ENCODE results near the gene RIC3. TPM values are rescaled to one million over a fixed set of nuclear protein-coding genes. Genes with fewer than 3 reads are reported as not detected.

The RIC3 gene
- total and polyA plus RNA-seq, 2 donors (not counting 3 experiments of a cell fraction or from before 2014, with no cell fraction given), result not detected

- Histone ChIP-seq H4K20me1 (replicated peaks; ENCODE audit: control insufficient read depth, extremely low read depth, insufficient read depth, low read length) (no peaks in the 10 kb centered on the region), H3K9ac (replicated peaks; ENCODE audit: extremely low read depth, insufficient read depth, low read length) (no peak overlapping the region)
- intact Hi-C loops (cut with micrococcal nuclease), result no loop called here
Measured at GRCh38 chr11:8087756-8088155, 81.1 kb downstream of the RIC3 start.

GRCh38 chr11:8087185-8087584 is 81.6 kb downstream of the RIC3 start:
- POLR2A ChIA-PET, result no interaction called here
- Histone ChIP-seq H3K36me3 (ENCODE audit: control insufficient read depth in 2 of 2, extremely low read depth in 1 of 2, insufficient read depth in 2 of 2, low read length in 2 of 2) (no peaks in the 10 kb centered on the region), H3K9me1 (replicated peaks; ENCODE audit: control insufficient read depth, extremely low read depth, insufficient read depth, low read length) (no peaks in the 10 kb centered on the region), H3K4me1 (ENCODE audit: control insufficient read depth, extremely low read depth, insufficient read depth, low read length) (no peaks in the 10 kb centered on the region), H3K27me3 (ENCODE audit: control insufficient read depth in 2 of 2, insufficient read depth in 2 of 2, low read length in 2 of 2) (no peaks in the 10 kb centered on the region), H3K4me2 (ENCODE audit: insufficient read depth, low read length) (no peak overlapping the region), H3K79me2 (ENCODE audit: control insufficient read depth, insufficient read depth, low read length) (no peaks in the 10 kb centered on the region), H3K9ac (replicated peaks; ENCODE audit: extremely low read depth, insufficient read depth, low read length) (no peak overlapping the region), H3K9me3 (replicated peaks; ENCODE audit: control insufficient read depth, insufficient read depth, low read length) (no peaks in the 10 kb centered on the region), H2AFZ (ENCODE audit: low read depth, low read length) (no peak overlapping the region), H3K27ac (ENCODE audit: insufficient read depth, low read depth, low read length) (no peak overlapping the region), H4K20me1 (replicated peaks; ENCODE audit: control insufficient read depth, extremely low read depth, insufficient read depth, low read length) (no peaks in the 10 kb centered on the region), H3K4me3 (replicated peaks in 1 of 3; ENCODE audit: insufficient read depth in 1 of 3, low read depth in 1 of 3, low read length in 3 of 3) (no peak overlapping the region)
- DNase-seq (ENCODE audit: low read depth, low spot score) (no peak), FAIRE-seq (no peak)
- dilution Hi-C loops (cut with MboI; ENCODE audit: extremely low pct_ligation_motif_present, low sequenced_read_pairs), result no loop called here
- intact Hi-C loops (cut with micrococcal nuclease), result no loop called here
- TF ChIP-seq CTCF (IDR thresholded peaks at IDR 0.05; ENCODE audit: extremely low read depth in 1 of 2, insufficient read depth in 1 of 2, low read depth in 1 of 2, low read length in 2 of 2) (peak in 1 of 2 donors; percentile 13), MAX (IDR thresholded peaks at IDR 0.05; ENCODE audit: insufficient read depth, insufficient read length) (no peak)
- CTCF ChIA-PET, result interaction anchor here (1.1 to 20.3 kb wide), 5 partner anchors 12 to 100 kb away, joined by 5 to 822 read pairs (median 84); partner anchors contain the start of gene EIF3F
- BruUV-seq (replicated peaks), result no TSS peak

More at GRCh38 chr11:8087756-8088155, 81.1 kb downstream of the RIC3 start:
- no peaks in the 10 kb centered on the region for H3K9me3 ChIP-seq (replicated peaks; ENCODE audit: control insufficient read depth, insufficient read depth, low read length)
- H3K36me3 ChIP-seq (ENCODE audit: control insufficient read depth in 2 of 2, extremely low read depth in 1 of 2, insufficient read depth in 2 of 2, low read length in 2 of 2), result no peaks in the 10 kb centered on the region
- H3K79me2 ChIP-seq (ENCODE audit: control insufficient read depth, insufficient read depth, low read length), result no peaks in the 10 kb centered on the region
- DNase-seq (ENCODE audit: low read depth, low spot score), result no peak
- no peaks in the 10 kb centered on the region for H3K27me3 ChIP-seq (ENCODE audit: control insufficient read depth in 2 of 2, insufficient read depth in 2 of 2, low read length in 2 of 2)
- FAIRE-seq, result no peak
- H3K4me3 ChIP-seq (replicated peaks in 1 of 3; ENCODE audit: insufficient read depth in 1 of 3, low read depth in 1 of 3, low read length in 3 of 3), result no peak overlapping the region
- H3K4me2 ChIP-seq (ENCODE audit: insufficient read depth, low read length), result no peak overlapping the region
- no peak overlapping the region for H2AFZ ChIP-seq (ENCODE audit: low read depth, low read length)
- no peaks in the 10 kb centered on the region for H3K4me1 ChIP-seq (ENCODE audit: control insufficient read depth, extremely low read depth, insufficient read depth, low read length)
- H3K27ac ChIP-seq (ENCODE audit: insufficient read depth, low read depth, low read length), result no peak overlapping the region
- no peak for TF ChIP-seq EZH2 (IDR thresholded peaks at IDR 0.05; ENCODE audit: borderline replicate concordance, low read depth, low read length, severe bottlenecking)
- POLR2A ChIA-PET, result no interaction called here
- no TSS peak for BruUV-seq (replicated peaks)
- CTCF ChIA-PET, result interaction anchor here (1.1 to 20.3 kb wide), 4 partner anchors 11 to 101 kb away, joined by 5 to 822 read pairs (median 306); partner anchors contain the start of gene EIF3F
- no peaks in the 10 kb centered on the region for H3K9me1 ChIP-seq (replicated peaks; ENCODE audit: control insufficient read depth, extremely low read depth, insufficient read depth, low read length)
- dilution Hi-C loops (cut with MboI; ENCODE audit: extremely low pct_ligation_motif_present, low sequenced_read_pairs), result no loop called here
